Esophagus (tissue), 2 donors: ENCODE measurements around the gene RPF1. TPM values are rescaled to one million over a fixed set of nuclear protein-coding genes. Genes with fewer than 3 reads are reported as not detected.

ENCODE experiments used
- H3K27ac ChIP-seq, 2 donors: one replicate each; pipeline ENCODE4 v1.5.1; 2013; ENCODE audit warnings: low read depth in 2 of 2, mild to moderate bottlenecking in 2 of 2, inconsistent platforms in 1 of 2, low read length in 1 of 2, moderate library complexity in 1 of 2
- H3K27me3 ChIP-seq, 2 donors: one replicate each; pipeline ENCODE4 v1.6.1; 2013; ENCODE audit warnings: low read length in 2 of 2, control low read depth in 1 of 2, mild to moderate bottlenecking in 1 of 2; ENCODE audit not compliant: insufficient read depth in 2 of 2, control insufficient read depth in 1 of 2
- H3K36me3 ChIP-seq, 2 donors: one replicate each; pipeline ENCODE4 v1.6.1; 2013; ENCODE audit warnings: low read length in 1 of 2; ENCODE audit not compliant: control insufficient read depth in 2 of 2, insufficient read depth in 2 of 2
- H3K4me1 ChIP-seq, 2 donors: one replicate each; pipeline ENCODE4 v1.6.1; 2013; ENCODE audit warnings: low read length in 1 of 2; ENCODE audit not compliant: control insufficient read depth in 2 of 2, insufficient read depth in 2 of 2
- H3K4me3 ChIP-seq, 2 donors: one replicate each; pipeline ENCODE4 v1.5.1; 2013; ENCODE audit warnings: low read length in 2 of 2, mild to moderate bottlenecking in 2 of 2, low read depth in 1 of 2, moderate library complexity in 1 of 2
- H3K9me3 ChIP-seq, 2 donors: one replicate each; pipeline ENCODE4 v1.6.1; 2013; ENCODE audit warnings: mild to moderate bottlenecking in 2 of 2, low read depth in 1 of 2, low read length in 1 of 2, moderate library complexity in 1 of 2; ENCODE audit not compliant: control insufficient read depth in 2 of 2, insufficient read depth in 1 of 2
- WGBS, 2 donors: extraction: QIAGEN DNeasy Blood & Tissue Kit; methylation state at CpG; one replicate each; pipeline ENCODE4 v1.1.7; 2013; 5-methylcytosine and 5-hydroxymethylcytosine counted together
- polyA plus RNA-seq, 2 donors: library from polyadenylated mRNA; stranded (reverse); fragments of 200-250 nt; gene quantifications; one replicate each; pipeline ENCODE4 v1.2.3, GENCODE V29; 2013
- donor health status: healthy with polysubstance abuse.
- donor health status: Bipolar disorder and iron deficiency.

RPF1 gene
- polyA plus RNA-seq, 2 donors: 10.1 to 27.5 TPM

- Histone ChIP-seq H3K4me3 (no peak overlapping the region), H3K9me3 (no peaks in the 10 kb centered on the region), H3K4me1 (no peaks in the 10 kb centered on the region), H3K27me3 (no peaks in the 10 kb centered on the region), H3K27ac (no peak overlapping the region), H3K36me3 (peaks cover 0 to 4% of the 10 kb centered on the region in 2 donors)
- WGBS, 2 donors: 84 to 86% methylated on average over 2 of the region's 2 CpGs
Observed at GRCh38 chr1:84489766-84490165, 10.7 kb downstream of the RPF1 start.

GRCh38 chr1:84492726-84493125 is 13.7 kb downstream of the RPF1 start:
- Histone ChIP-seq H3K27ac (no peak overlapping the region), H3K4me3 (no peak overlapping the region), H3K27me3 (no peaks in the 10 kb centered on the region), H3K36me3 (peaks cover 0 to 4% of the 10 kb centered on the region in 2 donors), H3K9me3 (no peaks in the 10 kb centered on the region), H3K4me1 (no peaks in the 10 kb centered on the region)
- WGBS, 2 donors: 48 to 49% methylated on average over 1 of the region's 1 CpG

GRCh38 chr1:84493747-84494146 is 14.7 kb downstream of the RPF1 start:
- Histone ChIP-seq H3K27me3 (no peaks in the 10 kb centered on the region), H3K4me3 (no peak overlapping the region), H3K9me3 (no peaks in the 10 kb centered on the region), H3K36me3 (peaks cover 0 to 4% of the 10 kb centered on the region in 2 donors), H3K27ac (no peak overlapping the region), H3K4me1 (no peaks in the 10 kb centered on the region)
- 62 to 63% methylated on average over 1 of the region's 1 CpG for WGBS, 2 donors

- Histone ChIP-seq H3K36me3 (peaks cover 2 to 5% of the 10 kb centered on the region in 2 donors), H3K27me3 (no peaks in the 10 kb centered on the region), H3K27ac (no peak overlapping the region), H3K4me1 (no peaks in the 10 kb centered on the region), H3K4me3 (no peak overlapping the region), H3K9me3 (no peaks in the 10 kb centered on the region)
- 84 to 88% methylated on average over 3 of the region's 3 CpGs for WGBS, 2 donors
Observed at GRCh38 chr1:84496498-84496897, 17.4 kb downstream of the RPF1 start.

GRCh38 chr1:84497631-84498275 is 18.7 kb downstream of the RPF1 start:
- H3K27ac ChIP-seq: no peak overlapping the region
- H3K4me3 ChIP-seq: no peak overlapping the region
- no peaks in the 10 kb centered on the region for H3K27me3 ChIP-seq
- no peaks in the 10 kb centered on the region for H3K9me3 ChIP-seq
- H3K36me3 ChIP-seq: peaks cover 2 to 5% of the 10 kb centered on the region in 2 donors
- H3K4me1 ChIP-seq: no peaks in the 10 kb centered on the region
- WGBS, 2 donors: 42 to 48% methylated on average over 2 of the region's 2 CpGs

- no peak overlapping the region for H3K27ac ChIP-seq
- no peaks in the 10 kb centered on the region for H3K4me1 ChIP-seq
- H3K9me3 ChIP-seq: no peaks in the 10 kb centered on the region
- WGBS, 2 donors: 41 to 47% methylated on average over 5 of the region's 5 CpGs
- H3K27me3 ChIP-seq: no peaks in the 10 kb centered on the region
- no peak overlapping the region for H3K4me3 ChIP-seq
- peaks cover 2 to 5% of the 10 kb centered on the region in 2 donors for H3K36me3 ChIP-seq
Observed at GRCh38 chr1:84502927-84503326, 23.9 kb downstream of the RPF1 start.

GRCh38 chr1:84504580-84505492 is 25.8 kb downstream of the RPF1 start:
- WGBS, 2 donors: 4 to 6% methylated on average over 17 of the region's 17 CpGs
- Histone ChIP-seq H3K4me1 (no peaks in the 10 kb centered on the region), H3K4me3 (peak overlapping the region; percentile 83 to 100), H3K27ac (peak overlapping the region; percentile 69 to 96), H3K36me3 (peaks cover under 1 to 3% of the 10 kb centered on the region in 2 donors), H3K27me3 (no peaks in the 10 kb centered on the region), H3K9me3 (no peaks in the 10 kb centered on the region)

GRCh38 chr1:84505493-84506001 is 26.5 kb downstream of the RPF1 start:
- H3K27me3 ChIP-seq: no peaks in the 10 kb centered on the region
- 0 to 1% methylated on average over 17 to 47 of the region's 47 CpGs for WGBS, 2 donors
- no peaks in the 10 kb centered on the region for H3K36me3 ChIP-seq
- peak overlapping the region; percentile 94 to 96 for H3K27ac ChIP-seq
- no peaks in the 10 kb centered on the region for H3K4me1 ChIP-seq
- H3K9me3 ChIP-seq: no peaks in the 10 kb centered on the region
- peak overlapping the region; percentile 83 to 100 for H3K4me3 ChIP-seq

- peak within 1 kb of the TSS; percentile 94 to 96 for H3K27ac ChIP-seq
- H3K9me3 ChIP-seq: no peaks in the 10 kb centered on the region
- no peaks in the 10 kb centered on the region for H3K36me3 ChIP-seq
- H3K4me3 ChIP-seq: peak within 1 kb of the TSS; percentile 83 to 100
- H3K4me1 ChIP-seq: no peaks in the 10 kb centered on the region
- no peaks in the 10 kb centered on the region for H3K27me3 ChIP-seq
- 0 to 1% methylated on average over 42 to 60 of the region's 60 CpGs for WGBS, 2 donors
Observed at GRCh38 chr1:84506002-84506728, 27.1 kb downstream of the RPF1 start, which contains the start of the genes GNG5 and SPATA1. Gene GNG5, minus strand, starts transcription at chr1:84506581. Its CDS starts 490 bp downstream, at chr1:84506091. Gene SPATA1, plus strand, starts transcription at chr1:84506386. Its CDS starts 9,974 bp downstream, at chr1:84516360.
